MV-4-11 (cell line): ENCODE results near the gene SAMD14.

Experiments used
- DNase-seq: peaks from one replicate; lab custom pipeline; 2025; lab: John Stamatoyannopoulos, UW

SAMD14 gene

GRCh38 chr17:50112694-50113093, 17.3 kb downstream of the SAMD14 start:
- DNase-seq, result no peak

- DNase-seq, result no peak
Observed at GRCh38 chr17:50111673-50112655, 18.0 kb downstream of the SAMD14 start.

- no peak for DNase-seq
Observed at GRCh38 chr17:50110591-50111349, 19.2 kb downstream of the SAMD14 start.

GRCh38 chr17:50109785-50110184, 20.2 kb downstream of the SAMD14 start:
- no peak for DNase-seq

GRCh38 chr17:50109207-50109606, 20.8 kb downstream of the SAMD14 start:
- no peak for DNase-seq

GRCh38 chr17:50108556-50108955, 21.4 kb downstream of the SAMD14 start:
- no peak for DNase-seq

- DNase-seq, result no peak
Observed at GRCh38 chr17:50107790-50108414, 22.1 kb downstream of the SAMD14 start.

- no peak for DNase-seq
Observed at GRCh38 chr17:50106393-50107131, 23.4 kb downstream of the SAMD14 start.

- no peak for DNase-seq
Observed at GRCh38 chr17:50105811-50106210, 24.1 kb downstream of the SAMD14 start.

- no peak for DNase-seq
Observed at GRCh38 chr17:50103941-50104340, 26.0 kb downstream of the SAMD14 start.

- DNase-seq, result no peak
Observed at GRCh38 chr17:50103252-50103651, 26.7 kb downstream of the SAMD14 start.

GRCh38 chr17:50102164-50102991, 27.6 kb downstream of the SAMD14 start:
- no peak for DNase-seq

GRCh38 chr17:50101346-50102163, 28.4 kb downstream of the SAMD14 start:
- no peak for DNase-seq

GRCh38 chr17:50100921-50101345, 29.0 kb downstream of the SAMD14 start:
- DNase-seq, result no peak

- no peak for DNase-seq
Observed at GRCh38 chr17:50100480-50100883, 29.5 kb downstream of the SAMD14 start.

GRCh38 chr17:50099003-50099402, 31.0 kb downstream of the SAMD14 start:
- no peak for DNase-seq

GRCh38 chr17:50098583-50098982, 31.4 kb downstream of the SAMD14 start:
- DNase-seq, result no peak

GRCh38 chr17:50097926-50098325, 32.0 kb downstream of the SAMD14 start:
- DNase-seq, result no peak

GRCh38 chr17:50097455-50097854, 32.5 kb downstream of the SAMD14 start:
- DNase-seq, result no peak

GRCh38 chr17:50096758-50097157, 33.2 kb downstream of the SAMD14 start:
- no peak for DNase-seq
